ENCODE data around the gene TFB1M. TPM values are rescaled to one million over a fixed set of nuclear protein-coding genes. Genes with fewer than 3 reads are reported as not detected.
A peak's percentile ranks its signal among the peaks of the same experiment; 100 is the strongest.

Gene TFB1M
- total and polyA plus RNA-seq, 9 of the 15 experiments (the other 6 are each of a cell fraction or from before 2014, with no cell fraction given), result 34.6 to 145 (median 40.4) TPM

- ChIA-PET POLR2A (interaction anchor here (0.6 kb wide), 1 partner anchor 33 kb away, joined by 3 read pairs; no protein-coding TSS in a partner anchor), CTCF (ENCODE audit: low intra/inter-chr PET ratio) (no interaction called here)
- Histone ChIP-seq H3K4me1 (replicated peaks in 1 of 2; ENCODE audit: control insufficient read depth in 2 of 2, insufficient read depth in 2 of 2, low read length in 2 of 2) (peaks cover 0 to 3% of the 10 kb centered on the region in 2 experiments; a peak in 1 of 5 replicates), H3K4me2 (ENCODE audit: insufficient read depth, low read length) (no peak overlapping the region), H3K9me1 (ENCODE audit: control insufficient read depth, insufficient read depth, low read length) (no peaks in the 10 kb centered on the region), H3K36me3 (ENCODE audit: control insufficient read depth, insufficient read depth, low read length) (peaks cover 77% of the 10 kb centered on the region; the same call in 2 of the 3 replicates), H3K9ac (ENCODE audit: insufficient read depth in 1 of 2, low read depth in 2 of 2, low read length in 2 of 2) (no peak overlapping the region), H3K4me3 (no peak overlapping the region), H4K20me1 (replicated peaks; ENCODE audit: control insufficient read depth, insufficient read depth, low read length) (no peaks in the 10 kb centered on the region), H3K27me3 (ENCODE audit: control insufficient read depth in 2 of 2, insufficient read depth in 2 of 2, low read length in 2 of 2) (no peaks in the 10 kb centered on the region), H2AFZ (ENCODE audit: low read depth, low read length) (no peak overlapping the region), H3K27ac (ENCODE audit: extremely low read depth, low read depth, low read length) (0 out of 3 replicates have a peak overlapping the region, but pooled peaks have one; percentile 0), H3K9me3 (replicated peaks; ENCODE audit: control insufficient read depth, insufficient read depth, low read depth, low read length) (no peaks in the 10 kb centered on the region), H3K79me2 (ENCODE audit: control insufficient read depth, insufficient read depth, low read length) (no peaks in the 10 kb centered on the region)
- in situ Hi-C loops (cut with MboI) (no loop called here), intact Hi-C loops (cut with micrococcal nuclease) (no loop called here)
- DNase-seq (ENCODE audit: extremely low read depth in 1 of 4, low spot score in 3 of 4) (peak in 1 of 4 experiments; percentile 30), FAIRE-seq (no peak), ATAC-seq (peak; percentile 68)
- no TSS peak for BruUV-seq (replicated peaks)
- WGBS (ENCODE audit: insufficient coverage, low coverage, missing lambda C conversion rate), result 18% methylated on average over 1 of the region's 1 CpG
- TF ChIP-seq, protein P1, sequence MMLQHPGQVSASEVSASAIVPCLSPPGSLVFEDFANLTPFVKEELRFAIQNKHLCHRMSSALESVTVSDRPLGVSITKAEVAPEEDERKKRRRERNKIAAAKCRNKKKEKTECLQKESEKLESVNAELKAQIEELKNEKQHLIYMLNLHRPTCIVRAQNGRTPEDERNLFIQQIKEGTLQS (IDR thresholded peaks at IDR 0.05), result peak; percentile 38; the same call in 1 of the 2 replicates
- TF ChIP-seq, protein P1 (CRISPR knock-in tag; conservative IDR thresholded peaks at IDR 0.05), result no peak
- no peak for TF ChIP-seq E2F8 (IDR thresholded peaks at IDR 0.05; ENCODE audit: low read depth, partially characterized antibody)
- TF ChIP-seq JUND (IDR thresholded peaks at IDR 0.05; ENCODE audit: borderline replicate concordance, low read depth, low read length), result no peak
- peak; percentile 31; the same call in 1 of the 3 replicates for TF ChIP-seq JUND (tag; IDR thresholded peaks at IDR 0.05; ENCODE audit: borderline replicate concordance, low read depth, low read length)
These were observed 60.9 kb downstream of the TFB1M start for GRCh38 chr6:155253337-155253736.
